Breast epithelium (tissue), 3 donors: ENCODE data around the gene CMSS1.

Source experiments
- CTCF ChIP-seq, 3 donors: fragments of 450-650 bp; IDR thresholded peaks; one replicate each; pipeline ENCODE4 v1.5.1; 2016 to 2017; ENCODE audit warnings: antibody characterized with exemption in 3 of 3, mild to moderate bottlenecking in 3 of 3, moderate library complexity in 3 of 3
- POLR2A ChIP-seq: fragments of 450-650 bp; IDR thresholded peaks from one replicate; pipeline ENCODE4 v1.6.1; 2016; ENCODE audit warnings: antibody characterized with exemption, mild to moderate bottlenecking, moderate library complexity

GRCh38 chr3:100096866-100097265 is 279.2 kb downstream of the CMSS1 start:
- no peak for TF ChIP-seq CTCF (IDR thresholded peaks at IDR 0.05)
- no peak for TF ChIP-seq POLR2A
